Bronchial smooth muscle cell (primary cell): ENCODE measurements around the gene ZNF831. TPM values are rescaled to one million over a fixed set of nuclear protein-coding genes. Genes with fewer than 3 reads are reported as not detected.

Experiments used
- total RNA-seq: library from RNA; depleted of rRNA; stranded (reverse); fragments of >200 nt; gene quantifications from 2 replicates; pipeline ENCODE4 v1.2.1, GENCODE V29; 2014

Gene ZNF831
- total RNA-seq: under 0.01 TPM in 1 of 2 replicates, not detected in the other

GRCh38 chr20:59163631-59164530 is at the start of gene ZNF831:
TSS of gene ZNF831 (plus strand) at chr20:59163821. CDS start at chr20:59191020, 27,199 bp downstream.

GRCh38 chr20:59300333-59301081 is 136.9 kb downstream of the ZNF831 start, which contains the start of gene EDN3:
TSS of gene EDN3 (plus strand) at chr20:59300611. CDS start at chr20:59300813, 202 bp downstream.

Other genes starting within 250 kb of the ZNF831 start
- 47.3 and 54.2 TPM in 2 replicates for gene NELFCD, start 182.6 kb upstream of the ZNF831 start, total RNA-seq
- 123 and 189 TPM in 2 replicates for gene CTSZ, start 156.6 kb upstream of the ZNF831 start, total RNA-seq
- not detected in 2 replicates for gene TUBB1, start 144.4 kb upstream of the ZNF831 start, total RNA-seq
- gene ATP5F1E, start 131.5 kb upstream of the ZNF831 start, total RNA-seq: 37.2 and 49.3 TPM in 2 replicates
- 53.6 and 78.1 TPM in 2 replicates for gene PRELID3B, start 121.0 kb upstream of the ZNF831 start, total RNA-seq
- gene EDN3, start 136.8 kb downstream of the ZNF831 start, total RNA-seq: not detected in 2 replicates